GM19468 (cell line): ENCODE data around the gene KIT.

ENCODE experiments used
- ATAC-seq: cut with Tn5 transposase; IDR thresholded peaks from one replicate; pipeline ENCODE4 v1.9.1; 2021; ENCODE audit warnings: mild to moderate bottlenecking, moderate library complexity, moderate number of reproducible peaks; ENCODE audit not compliant: unreplicated experiment; ENCODE audit errors: extremely low read depth

Gene KIT

GRCh38 chr4:54737421-54737820, 79.7 kb downstream of the KIT start:
- no peak for ATAC-seq

GRCh38 chr4:54741202-54741601, 83.4 kb downstream of the KIT start:
- no peak for ATAC-seq

- ATAC-seq = no peak
Measured at GRCh38 chr4:54742636-54743399, 85.1 kb downstream of the KIT start.

GRCh38 chr4:54743562-54743961, 85.8 kb downstream of the KIT start:
- ATAC-seq = no peak

GRCh38 chr4:54744487-54744886, 86.7 kb downstream of the KIT start:
- no peak for ATAC-seq

- no peak for ATAC-seq
Measured at GRCh38 chr4:54745031-54745770, 87.4 kb downstream of the KIT start.

GRCh38 chr4:54746218-54746617, 88.5 kb downstream of the KIT start:
- no peak for ATAC-seq

GRCh38 chr4:54750341-54750740, 92.6 kb downstream of the KIT start:
- no peak for ATAC-seq

- no peak for ATAC-seq
Measured at GRCh38 chr4:54754394-54754793, 96.6 kb downstream of the KIT start.

GRCh38 chr4:54764476-54764875, 106.7 kb downstream of the KIT start:
- no peak for ATAC-seq

- no peak for ATAC-seq
Measured at GRCh38 chr4:54767376-54767775, 109.6 kb downstream of the KIT start.

GRCh38 chr4:54773022-54773421, 115.3 kb downstream of the KIT start:
- no peak for ATAC-seq

GRCh38 chr4:54779036-54779435, 121.3 kb downstream of the KIT start:
- no peak for ATAC-seq

- ATAC-seq = no peak
Measured at GRCh38 chr4:54779476-54780148, 121.9 kb downstream of the KIT start.

- ATAC-seq = no peak
Measured at GRCh38 chr4:54780149-54780495, 122.4 kb downstream of the KIT start.

GRCh38 chr4:54781756-54782155, 124.0 kb downstream of the KIT start:
- ATAC-seq = no peak

GRCh38 chr4:54783402-54784110, 125.8 kb downstream of the KIT start:
- ATAC-seq = no peak

GRCh38 chr4:54784161-54784671, 126.5 kb downstream of the KIT start:
- no peak for ATAC-seq
